Stomach (tissue), 9 donors: Measurements from ENCODE around the gene RUNDC1. TPM values are rescaled to one million over a fixed set of nuclear protein-coding genes. Genes with fewer than 3 reads are reported as not detected.

ENCODE experiments used
- DNase-seq, 2 donors: peaks; one replicate each; pipeline versions ENCODE4 v3.0.0 to v3.0.0-alpha.2; 2013 to 2019
- H3K27ac ChIP-seq, 5 donors: fragments of 200-600 bp in 4 of 5; sonication (generic) in 4 of 5; one replicate each; pipeline ENCODE4 v1.5.1; 2013 to 2019; ENCODE audit warnings: mild to moderate bottlenecking in 1 of 5, moderate library complexity in 1 of 5
- H3K27me3 ChIP-seq, 3 donors: fragments of 200-600 bp; sonication (generic); one replicate each; pipeline ENCODE4 v1.5.1; 2017 to 2019; ENCODE audit warnings: mixed run types in 1 of 3
- H3K36me3 ChIP-seq, 4 donors: fragments of 200-600 bp; sonication (generic); 1 replicate in 3 of 4; 2 replicates in 1 of 4; pipeline ENCODE4 v1.5.1; 2016 to 2019
- H3K4me1 ChIP-seq, 4 donors: fragments of 200-600 bp; sonication (generic); one replicate each; pipeline ENCODE4 v1.5.1; 2016 to 2019
- H3K4me3 ChIP-seq, 4 donors: fragments of 200-600 bp; sonication (generic) in 3 of 4; one replicate each; pipeline ENCODE4 v1.5.1; 2016 to 2019; ENCODE audit warnings: mild to moderate bottlenecking in 1 of 4
- H3K9me3 ChIP-seq, 4 donors: fragments of 200-600 bp; sonication (generic); one replicate each; pipeline ENCODE4 v1.5.1; 2016 to 2019
- EP300 ChIP-seq: sonication (generic); formaldehyde crosslinking; IDR thresholded peaks from one replicate; pipeline ENCODE4 v1.6.1; 2017; ENCODE audit warnings: antibody characterized with exemption
- POLR2A ChIP-seq, 4 donors: fragments of 450-650 bp; IDR thresholded peaks; one replicate each; pipeline ENCODE4 v1.6.1; 2016; ENCODE audit warnings: antibody characterized with exemption in 4 of 4, control low read depth in 2 of 4, mild to moderate bottlenecking in 1 of 4, moderate library complexity in 1 of 4
- POLR2AphosphoS5 ChIP-seq, 3 donors: sonication (generic); formaldehyde crosslinking; IDR thresholded peaks; one replicate each; pipeline ENCODE4 v1.6.1; 2016; ENCODE audit warnings: antibody characterized with exemption in 3 of 3
- WGBS, 5 donors: extraction: QIAGEN DNeasy Blood & Tissue Kit in 3 of 5; methylation state at CpG; one replicate each; pipeline versions ENCODE4 v1.1.5 to v1.1.7; 2013 to 2018; 5-methylcytosine and 5-hydroxymethylcytosine counted together
- intact Hi-C: fragments of 100-400 bp; cut with DNase I; formaldehyde crosslinking; loops from one replicate; pipeline ENCODE4 v1.15.1; 2023; ENCODE audit warnings: low total_unique reads
- polyA plus RNA-seq, 3 donors: library from polyadenylated mRNA; stranded (reverse); fragments of 200-250 nt; gene quantifications; one replicate each; pipeline ENCODE4 v1.2.3, GENCODE V29; 2013
- total RNA-seq, 5 donors: library from RNA; depleted of rRNA; stranded (reverse); fragments of >200 nt; gene quantifications; one replicate each; pipeline versions ENCODE4 v1.1.0 to v1.2.3, GENCODE V29; 2014 to 2016
- TF ChIP-seq, protein P1 (sequence below), 7 experiments: fragments of 450-650 bp in 4 of 7; fragments of 200-600 bp in 3 of 7; sonication (generic) in 3 of 7; IDR thresholded peaks; one replicate each; pipeline ENCODE4 v1.5.1; 2016 to 2019; ENCODE audit warnings: antibody characterized with exemption in 7 of 7, control low read depth in 2 of 7, mild to moderate bottlenecking in 1 of 7
- donor health status: healthy with polysubstance abuse.
- donor health status: Bipolar disorder and iron deficiency.
- donor health status: healthy.

Gene RUNDC1
- total and polyA plus RNA-seq, 8 donors: 5.8 to 51.6 (median 13.8) TPM

DNA sequence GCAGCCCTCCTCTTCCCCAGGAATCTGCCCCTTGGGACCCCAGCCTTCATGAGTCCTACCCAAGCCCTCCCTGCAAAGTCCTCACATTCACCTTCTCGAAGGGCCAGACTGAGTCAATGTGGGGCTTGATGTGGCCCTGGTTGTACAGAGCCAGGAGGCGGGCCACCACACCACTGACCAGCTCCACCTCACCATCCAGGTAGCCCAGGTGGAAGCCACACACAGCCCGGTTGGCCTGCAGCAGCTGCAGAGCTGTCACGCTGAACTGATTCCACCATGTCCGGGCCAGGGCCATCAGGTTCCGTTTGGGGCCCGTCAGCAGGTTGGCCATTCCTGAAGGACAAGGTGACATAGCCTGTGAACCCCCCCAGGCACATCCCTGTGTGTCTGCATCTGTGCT, 35.9 kb downstream of the RUNDC1 start:
- intact Hi-C loops: no loop called here
- H3K4me1 ChIP-seq: peaks cover 54 to 81% (median 57%) of the 10 kb centered on the region in 4 donors
- H3K27ac ChIP-seq: peak overlapping the region in 4 of 5 donors; percentile 55 to 76 (median 65)
- no peak for TF ChIP-seq EP300
- no peak for TF ChIP-seq POLR2AphosphoS5 (IDR thresholded peaks at IDR 0.05)
- H3K4me3 ChIP-seq: no peak overlapping the region
- WGBS, 5 donors: 81 to 97% (median 86%) methylated on average over 4 to 7 of the region's 7 CpGs
- H3K36me3 ChIP-seq: peaks cover 29 to 68% (median 62%) of the 10 kb centered on the region in 4 donors
- no peaks in the 10 kb centered on the region for H3K27me3 ChIP-seq
- H3K9me3 ChIP-seq: no peaks in the 10 kb centered on the region
- no peak for DNase-seq

DNA sequence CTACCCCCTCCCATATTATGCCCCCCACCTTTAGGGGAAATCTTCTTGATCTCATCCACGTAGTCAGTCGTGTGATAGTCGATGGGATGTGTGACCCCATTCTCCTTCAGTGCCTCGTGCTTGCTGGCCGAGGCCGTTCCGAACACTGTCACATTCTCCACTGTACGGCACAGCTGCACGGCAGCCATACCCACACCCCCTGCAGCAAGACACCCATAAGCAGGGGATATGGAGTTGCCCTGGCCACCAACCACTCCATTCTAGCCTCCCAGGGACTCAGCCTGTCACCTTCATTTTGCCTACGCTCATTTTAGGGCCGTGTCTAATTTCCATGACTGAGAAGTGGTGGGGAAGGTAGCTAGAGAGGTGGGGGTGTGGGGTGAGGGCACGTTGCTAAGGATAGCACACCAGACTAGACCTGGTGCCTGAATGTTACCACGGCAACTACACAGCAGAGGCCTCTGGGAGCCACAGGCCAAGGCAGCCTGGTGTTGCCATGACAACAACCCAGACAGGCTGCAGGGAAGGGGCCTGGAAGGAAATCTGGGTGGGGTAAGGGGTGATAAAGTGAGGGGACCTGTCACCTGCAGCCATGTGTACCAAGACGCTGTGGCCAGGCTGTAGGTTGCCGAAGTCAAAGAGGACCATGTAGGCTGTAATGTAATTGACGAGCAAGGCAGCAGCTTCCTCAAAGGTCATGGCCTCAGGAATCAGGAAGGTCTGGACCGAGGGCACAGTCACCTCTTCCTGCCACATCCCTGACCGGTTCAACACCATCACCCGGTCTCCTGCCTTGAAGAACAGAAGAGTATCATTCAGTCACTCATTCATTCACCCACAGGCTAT, 37.9 kb downstream of the RUNDC1 start:
- H3K4me1 ChIP-seq: peaks cover 51 to 80% (median 61%) of the 10 kb centered on the region in 4 donors
- TF ChIP-seq POLR2AphosphoS5 (IDR thresholded peaks at IDR 0.05) (no peak), POLR2A (IDR thresholded peaks at IDR 0.05) (no peak), EP300 (no peak)
- TF ChIP-seq, protein P1, sequence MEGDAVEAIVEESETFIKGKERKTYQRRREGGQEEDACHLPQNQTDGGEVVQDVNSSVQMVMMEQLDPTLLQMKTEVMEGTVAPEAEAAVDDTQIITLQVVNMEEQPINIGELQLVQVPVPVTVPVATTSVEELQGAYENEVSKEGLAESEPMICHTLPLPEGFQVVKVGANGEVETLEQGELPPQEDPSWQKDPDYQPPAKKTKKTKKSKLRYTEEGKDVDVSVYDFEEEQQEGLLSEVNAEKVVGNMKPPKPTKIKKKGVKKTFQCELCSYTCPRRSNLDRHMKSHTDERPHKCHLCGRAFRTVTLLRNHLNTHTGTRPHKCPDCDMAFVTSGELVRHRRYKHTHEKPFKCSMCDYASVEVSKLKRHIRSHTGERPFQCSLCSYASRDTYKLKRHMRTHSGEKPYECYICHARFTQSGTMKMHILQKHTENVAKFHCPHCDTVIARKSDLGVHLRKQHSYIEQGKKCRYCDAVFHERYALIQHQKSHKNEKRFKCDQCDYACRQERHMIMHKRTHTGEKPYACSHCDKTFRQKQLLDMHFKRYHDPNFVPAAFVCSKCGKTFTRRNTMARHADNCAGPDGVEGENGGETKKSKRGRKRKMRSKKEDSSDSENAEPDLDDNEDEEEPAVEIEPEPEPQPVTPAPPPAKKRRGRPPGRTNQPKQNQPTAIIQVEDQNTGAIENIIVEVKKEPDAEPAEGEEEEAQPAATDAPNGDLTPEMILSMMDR (IDR thresholded peaks at IDR 0.05): no peak
- H3K36me3 ChIP-seq: peaks cover 28 to 52% (median 50%) of the 10 kb centered on the region in 4 donors
- peak in 1 of 2 donors; percentile 76 for DNase-seq
- 67 to 78% (median 70%) methylated on average over 19 of the region's 19 CpGs for WGBS, 5 donors
- intact Hi-C loops: no loop called here
- no peaks in the 10 kb centered on the region for H3K9me3 ChIP-seq
- no peaks in the 10 kb centered on the region for H3K27me3 ChIP-seq
- no peak overlapping the region for H3K4me3 ChIP-seq
- peak overlapping the region in 4 of 5 donors; percentile 28 to 89 (median 64) for H3K27ac ChIP-seq

DNA sequence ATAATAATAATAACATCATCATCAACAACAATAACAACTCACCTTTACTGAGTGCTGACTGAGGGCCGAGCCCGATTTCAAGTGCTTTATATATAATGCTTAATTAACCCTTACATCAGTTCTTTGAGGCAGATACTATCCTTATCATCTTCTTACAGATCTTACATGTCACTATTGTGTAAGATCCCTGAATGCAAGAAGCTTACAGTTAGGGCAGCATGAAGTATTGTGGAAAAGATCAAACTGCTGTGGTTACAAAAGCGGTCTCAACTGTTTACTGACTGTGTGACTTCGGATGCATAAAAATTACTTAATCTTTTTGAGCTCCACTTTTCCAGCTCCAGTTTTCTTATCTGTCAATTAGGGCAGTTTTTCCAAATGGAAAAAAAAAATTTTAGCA, 38.6 kb downstream of the RUNDC1 start:
- TF ChIP-seq, protein P1 (IDR thresholded peaks at IDR 0.05): no peak
- no peak for TF ChIP-seq POLR2AphosphoS5 (IDR thresholded peaks at IDR 0.05)
- no peak for TF ChIP-seq EP300
- TF ChIP-seq POLR2A (IDR thresholded peaks at IDR 0.05): no peak
- Histone ChIP-seq H3K9me3 (no peaks in the 10 kb centered on the region), H3K36me3 (peaks cover 21 to 45% (median 43%) of the 10 kb centered on the region in 4 donors), H3K27me3 (no peaks in the 10 kb centered on the region), H3K27ac (peak overlapping the region in 4 of 5 donors; percentile 77 to 90 (median 88)), H3K4me1 (peaks cover 51 to 79% (median 59%) of the 10 kb centered on the region in 4 donors), H3K4me3 (no peak overlapping the region)
- WGBS, 5 donors: 33 to 52% (median 41%) methylated on average over 4 of the region's 4 CpGs
- DNase-seq: no peak
- intact Hi-C loops: no loop called here

DNA sequence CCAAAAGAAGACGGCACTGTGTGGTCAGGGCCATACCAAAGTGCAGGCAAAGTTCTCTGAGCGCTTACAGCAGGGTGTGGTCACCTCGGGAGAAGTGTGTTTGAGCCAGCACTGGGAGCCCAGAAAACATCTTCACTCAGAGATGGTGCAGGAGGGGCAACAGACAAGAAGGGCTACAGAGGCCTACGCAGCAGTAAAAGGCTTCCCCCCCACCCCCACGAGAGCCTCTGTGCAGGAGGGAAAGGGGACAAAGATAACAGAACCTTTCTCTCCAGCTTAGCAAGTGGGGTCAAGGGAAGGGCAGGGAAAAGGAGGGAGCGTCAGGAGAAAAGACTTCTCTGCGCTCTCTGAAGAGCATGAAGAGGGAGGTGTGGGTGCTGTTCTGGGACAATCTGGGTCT, 39.1 kb downstream of the RUNDC1 start:
- TF ChIP-seq, protein P1 (IDR thresholded peaks at IDR 0.05): no peak
- TF ChIP-seq POLR2A (IDR thresholded peaks at IDR 0.05): no peak
- TF ChIP-seq POLR2AphosphoS5 (IDR thresholded peaks at IDR 0.05): no peak
- no peak for TF ChIP-seq EP300
- intact Hi-C loops: no loop called here
- no peaks in the 10 kb centered on the region for H3K27me3 ChIP-seq
- peak overlapping the region in 1 of 4 donors; percentile 100 for H3K4me3 ChIP-seq
- peaks cover 17 to 40% (median 38%) of the 10 kb centered on the region in 4 donors for H3K36me3 ChIP-seq
- no peak for DNase-seq
- no peaks in the 10 kb centered on the region for H3K9me3 ChIP-seq
- peaks cover 54 to 79% (median 62%) of the 10 kb centered on the region in 4 donors for H3K4me1 ChIP-seq
- 28 to 35% (median 32%) methylated on average over 7 of the region's 7 CpGs for WGBS, 5 donors
- H3K27ac ChIP-seq: peak overlapping the region in 4 of 5 donors; percentile 77 to 90 (median 88)
